Calu3 (cell line): Measurements from ENCODE around the gene PGM2L1. TPM values are rescaled to one million over a fixed set of nuclear protein-coding genes. Genes with fewer than 3 reads are reported as not detected.

Source experiments
- BruUV-seq: library from RNA; stranded (reverse); fragments of 400-500 nt; replicated peaks from 2 replicates; lab custom pipeline; 2021; lab: Mats Ljungman, UMichigan
- CTCF ChIA-PET: fragments of 300-600 bp; sonication (Branson Sonifier 250); formaldehyde crosslinking; loops from one replicate; lab custom pipeline; 2022; ENCODE audit warnings: antibody characterized with exemption; lab: Charles Lee
- DNase-seq: peaks from one replicate; pipeline ENCODE4 v3.0.0; 2022
- H3K27ac Mint-ChIP-seq: one replicate; pipeline ENCODE4 v1.8.0; 2022; ENCODE audit warnings: mixed read lengths; ENCODE audit not compliant: unreplicated experiment
- H3K27me3 Mint-ChIP-seq: one replicate; pipeline ENCODE4 v1.8.0; 2022; ENCODE audit warnings: mixed read lengths; ENCODE audit not compliant: unreplicated experiment
- H3K36me3 Mint-ChIP-seq: one replicate; pipeline ENCODE4 v1.8.0; 2022; ENCODE audit warnings: mild to moderate bottlenecking, moderate library complexity, mixed read lengths; ENCODE audit not compliant: insufficient read depth, unreplicated experiment
- H3K4me1 Mint-ChIP-seq: one replicate; pipeline ENCODE4 v1.8.0; 2022; ENCODE audit warnings: mild to moderate bottlenecking, low read depth, mixed read lengths; ENCODE audit not compliant: unreplicated experiment
- H3K4me3 Mint-ChIP-seq: one replicate; pipeline ENCODE4 v1.8.0; 2022; ENCODE audit warnings: mild to moderate bottlenecking, low read depth, moderate library complexity, mixed read lengths; ENCODE audit not compliant: unreplicated experiment
- H3K9me3 Mint-ChIP-seq: one replicate; pipeline ENCODE4 v1.8.0; 2022; ENCODE audit warnings: low read depth, mixed read lengths; ENCODE audit not compliant: unreplicated experiment
- CTCF ChIP-seq: fragments of 200-600 bp; IDR thresholded peaks from one replicate; pipeline ENCODE4 v1.8.0; 2022; ENCODE audit warnings: antibody characterized with exemption; ENCODE audit not compliant: unreplicated experiment
- intact Hi-C: fragments of 100-400 bp; cut with micrococcal nuclease; formaldehyde crosslinking; loops from one replicate; pipeline ENCODE4 v1.10.0; 2022; ENCODE audit not compliant: unreplicated experiment
- total RNA-seq: library from RNA; stranded (reverse); gene quantifications from 2 replicates; pipeline ENCODE4 v1.2.3, GENCODE V29; 2022

Gene PGM2L1
- total RNA-seq, 1 experiment from 2014 or later: 7.2 TPM

- no peak for TF ChIP-seq CTCF
- intact Hi-C loops: no loop called here
- H3K9me3 Mint-ChIP-seq: peaks cover 2% of the 10 kb centered on the region
- no peak overlapping the region for H3K27ac Mint-ChIP-seq
- CTCF ChIA-PET: no interaction called here
- no peak overlapping the region for H3K4me3 Mint-ChIP-seq
- peaks cover 42% of the 10 kb centered on the region for H3K27me3 Mint-ChIP-seq
- BruUV-seq: no TSS peak
- H3K36me3 Mint-ChIP-seq: no peaks in the 10 kb centered on the region
- no peak for DNase-seq
- no peaks in the 10 kb centered on the region for H3K4me1 Mint-ChIP-seq
These were observed 79.8 kb downstream of the PGM2L1 start for GRCh38 chr11:74318241-74318932.

- no peak for TF ChIP-seq CTCF
- Mint-ChIP-seq H3K27ac (no peak overlapping the region), H3K27me3 (peaks cover 44% of the 10 kb centered on the region), H3K9me3 (peaks cover 2% of the 10 kb centered on the region), H3K4me1 (no peaks in the 10 kb centered on the region), H3K4me3 (no peak overlapping the region), H3K36me3 (no peaks in the 10 kb centered on the region)
- CTCF ChIA-PET: interaction anchor here (0.7 kb wide), 1 partner anchor 9 kb away, joined by 3 read pairs; no protein-coding TSS in a partner anchor
- BruUV-seq: no TSS peak
- intact Hi-C loops: no loop called here
- no peak for DNase-seq
These were observed 81.3 kb downstream of the PGM2L1 start for GRCh38 chr11:74316772-74317505.

- Mint-ChIP-seq H3K4me1 (no peaks in the 10 kb centered on the region), H3K27ac (no peak overlapping the region), H3K9me3 (no peaks in the 10 kb centered on the region), H3K4me3 (no peak overlapping the region), H3K36me3 (no peaks in the 10 kb centered on the region), H3K27me3 (peaks cover 72% of the 10 kb centered on the region)
- intact Hi-C loops: no loop called here
- DNase-seq: no peak
- no TSS peak for BruUV-seq
- no peak for TF ChIP-seq CTCF
- CTCF ChIA-PET: no interaction called here
These were observed 85.9 kb downstream of the PGM2L1 start for GRCh38 chr11:74312326-74312725.

GRCh38 chr11:74311352-74311926, 86.8 kb downstream of the PGM2L1 start, which contains the start of gene P4HA3:
Gene P4HA3, minus strand, starts transcription at chr11:74311640. Its CDS starts 29 bp downstream, at chr11:74311611.
- no peak within 1 kb of the TSS for H3K27ac Mint-ChIP-seq

More at GRCh38 chr11:74311352-74311926, 86.8 kb downstream of the PGM2L1 start, which contains the start of gene P4HA3:
- TF ChIP-seq CTCF: no peak
- Mint-ChIP-seq H3K9me3 (no peaks in the 10 kb centered on the region), H3K4me1 (no peaks in the 10 kb centered on the region), H3K27me3 (peaks cover 81% of the 10 kb centered on the region), H3K4me3 (peak within 1 kb of the TSS; percentile 74), H3K36me3 (no peaks in the 10 kb centered on the region)
- BruUV-seq: no TSS peak
- DNase-seq: peak; percentile 64
- intact Hi-C loops: no loop called here
- CTCF ChIA-PET: interaction anchor here (0.6 kb wide), 1 partner anchor 405 kb away, joined by 5 read pairs; no protein-coding TSS in a partner anchor
